Measurements from ENCODE around the gene GNE.

DNA sequence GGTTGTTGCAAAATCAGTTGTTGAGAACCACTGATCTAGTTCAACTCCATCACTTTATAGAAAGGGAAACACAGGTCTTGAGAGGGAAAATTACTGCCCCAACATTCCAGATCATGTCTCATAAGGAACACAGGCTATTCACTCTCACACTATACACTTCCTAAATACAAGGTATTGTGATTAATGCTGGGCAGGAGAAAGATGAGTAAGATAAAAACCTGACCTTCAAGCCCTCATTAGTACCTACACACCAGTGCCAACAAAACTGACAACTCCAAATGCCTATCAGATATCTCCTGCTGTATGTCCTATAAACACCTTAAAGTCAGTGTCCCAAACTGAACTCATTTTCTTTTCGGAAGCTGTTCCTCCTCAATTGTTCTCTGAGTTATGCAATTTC lies 8.2 kb downstream of the GNE start:
- TF ChIP-seq OSR1 (CRISPR knock-in tag; IDR thresholded peaks at IDR 0.05) (no peak), SNAI2 (CRISPR knock-in tag; IDR thresholded peaks at IDR 0.05) (no peak)
- TF ChIP-seq, protein P1, sequence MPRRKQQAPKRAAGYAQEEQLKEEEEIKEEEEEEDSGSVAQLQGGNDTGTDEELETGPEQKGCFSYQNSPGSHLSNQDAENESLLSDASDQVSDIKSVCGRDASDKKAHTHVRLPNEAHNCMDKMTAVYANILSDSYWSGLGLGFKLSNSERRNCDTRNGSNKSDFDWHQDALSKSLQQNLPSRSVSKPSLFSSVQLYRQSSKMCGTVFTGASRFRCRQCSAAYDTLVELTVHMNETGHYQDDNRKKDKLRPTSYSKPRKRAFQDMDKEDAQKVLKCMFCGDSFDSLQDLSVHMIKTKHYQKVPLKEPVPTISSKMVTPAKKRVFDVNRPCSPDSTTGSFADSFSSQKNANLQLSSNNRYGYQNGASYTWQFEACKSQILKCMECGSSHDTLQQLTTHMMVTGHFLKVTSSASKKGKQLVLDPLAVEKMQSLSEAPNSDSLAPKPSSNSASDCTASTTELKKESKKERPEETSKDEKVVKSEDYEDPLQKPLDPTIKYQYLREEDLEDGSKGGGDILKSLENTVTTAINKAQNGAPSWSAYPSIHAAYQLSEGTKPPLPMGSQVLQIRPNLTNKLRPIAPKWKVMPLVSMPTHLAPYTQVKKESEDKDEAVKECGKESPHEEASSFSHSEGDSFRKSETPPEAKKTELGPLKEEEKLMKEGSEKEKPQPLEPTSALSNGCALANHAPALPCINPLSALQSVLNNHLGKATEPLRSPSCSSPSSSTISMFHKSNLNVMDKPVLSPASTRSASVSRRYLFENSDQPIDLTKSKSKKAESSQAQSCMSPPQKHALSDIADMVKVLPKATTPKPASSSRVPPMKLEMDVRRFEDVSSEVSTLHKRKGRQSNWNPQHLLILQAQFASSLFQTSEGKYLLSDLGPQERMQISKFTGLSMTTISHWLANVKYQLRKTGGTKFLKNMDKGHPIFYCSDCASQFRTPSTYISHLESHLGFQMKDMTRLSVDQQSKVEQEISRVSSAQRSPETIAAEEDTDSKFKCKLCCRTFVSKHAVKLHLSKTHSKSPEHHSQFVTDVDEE (CRISPR knock-in tag; IDR thresholded peaks at IDR 0.05) = no peak
- TF ChIP-seq, protein P2, sequence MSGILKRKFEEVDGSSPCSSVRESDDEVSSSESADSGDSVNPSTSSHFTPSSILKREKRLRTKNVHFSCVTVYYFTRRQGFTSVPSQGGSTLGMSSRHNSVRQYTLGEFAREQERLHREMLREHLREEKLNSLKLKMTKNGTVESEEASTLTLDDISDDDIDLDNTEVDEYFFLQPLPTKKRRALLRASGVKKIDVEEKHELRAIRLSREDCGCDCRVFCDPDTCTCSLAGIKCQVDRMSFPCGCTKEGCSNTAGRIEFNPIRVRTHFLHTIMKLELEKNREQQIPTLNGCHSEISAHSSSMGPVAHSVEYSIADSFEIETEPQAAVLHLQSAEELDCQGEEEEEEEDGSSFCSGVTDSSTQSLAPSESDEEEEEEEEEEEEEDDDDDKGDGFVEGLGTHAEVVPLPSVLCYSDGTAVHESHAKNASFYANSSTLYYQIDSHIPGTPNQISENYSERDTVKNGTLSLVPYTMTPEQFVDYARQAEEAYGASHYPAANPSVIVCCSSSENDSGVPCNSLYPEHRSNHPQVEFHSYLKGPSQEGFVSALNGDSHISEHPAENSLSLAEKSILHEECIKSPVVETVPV (CRISPR knock-in tag; IDR thresholded peaks at IDR 0.05) = no peak

All from SK-N-SH treated with all-trans-retinoic acid at 6 μM for 48 hours (cell line).